HG03571 (cell line): Measurements from ENCODE around the gene EVI5L.

ENCODE experiments used
- ATAC-seq: cut with Tn5 transposase; IDR thresholded peaks from one replicate; pipeline ENCODE4 v1.9.1; 2021; ENCODE audit not compliant: unreplicated experiment

Gene EVI5L

DNA sequence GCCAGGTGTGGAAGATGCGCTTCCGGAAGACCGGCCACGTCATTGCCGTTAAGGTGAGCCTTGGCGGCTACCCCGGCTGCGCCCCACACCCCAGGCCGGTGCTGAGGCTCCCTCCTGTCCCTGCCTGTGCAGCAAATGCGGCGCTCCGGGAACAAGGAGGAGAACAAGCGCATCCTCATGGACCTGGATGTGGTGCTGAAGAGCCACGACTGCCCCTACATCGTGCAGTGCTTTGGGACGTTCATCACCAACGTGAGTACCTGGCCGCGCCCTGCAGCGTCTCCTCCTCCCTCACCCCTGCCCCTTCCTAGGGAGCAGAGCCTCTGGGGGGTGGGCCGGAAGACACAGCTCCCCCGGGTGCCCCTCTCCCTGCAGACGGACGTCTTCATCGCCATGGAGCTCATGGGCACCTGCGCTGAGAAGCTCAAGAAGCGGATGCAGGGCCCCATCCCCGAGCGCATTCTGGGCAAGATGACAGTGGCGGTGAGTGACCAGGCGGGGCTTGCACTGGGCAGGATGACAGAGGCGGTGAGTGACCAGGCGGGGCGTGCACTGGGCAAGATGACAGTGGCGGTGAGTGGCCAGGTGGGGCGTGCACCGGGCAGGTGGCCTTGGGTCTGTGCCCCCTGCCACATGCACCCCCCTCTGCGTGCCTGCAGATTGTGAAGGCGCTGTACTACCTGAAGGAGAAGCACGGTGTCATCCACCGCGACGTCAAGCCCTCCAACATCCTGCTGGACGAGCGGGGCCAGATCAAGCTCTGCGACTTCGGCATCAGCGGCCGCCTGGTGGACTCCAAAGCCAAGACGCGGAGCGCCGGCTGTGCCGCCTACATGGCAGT is 80.5 kb downstream of the EVI5L start:
- no peak for ATAC-seq

DNA sequence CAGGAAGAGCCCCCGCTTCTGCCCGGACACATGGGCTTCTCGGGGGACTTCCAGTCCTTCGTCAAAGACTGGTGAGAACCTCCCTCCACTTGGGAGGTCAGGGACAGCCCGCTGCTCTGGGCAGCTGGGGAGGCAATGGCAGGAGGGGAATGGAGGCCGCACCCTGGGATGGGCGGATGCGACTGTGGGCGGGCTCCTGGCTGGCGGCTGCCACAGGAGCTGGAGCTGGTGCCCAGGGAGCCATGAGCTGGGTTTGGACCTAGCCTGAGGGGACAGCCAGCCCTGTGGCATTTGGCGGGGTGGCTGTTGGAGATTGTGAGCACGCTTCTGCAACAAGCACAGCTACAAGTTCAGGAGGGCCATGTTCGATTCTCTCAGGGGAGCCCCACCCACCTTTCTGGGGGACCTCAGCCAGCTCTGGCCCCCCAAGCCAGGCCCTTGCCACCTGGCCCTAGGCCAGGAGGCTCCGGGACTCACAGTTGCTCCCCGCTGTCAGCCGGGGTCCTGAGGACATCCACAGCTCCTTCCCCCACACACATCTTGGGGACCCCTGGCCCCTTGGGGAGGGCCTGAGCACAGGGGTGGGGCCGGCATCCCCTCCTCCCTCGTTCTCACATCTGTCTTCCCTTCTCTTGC is 81.6 kb downstream of the EVI5L start:
- ATAC-seq = no peak

DNA sequence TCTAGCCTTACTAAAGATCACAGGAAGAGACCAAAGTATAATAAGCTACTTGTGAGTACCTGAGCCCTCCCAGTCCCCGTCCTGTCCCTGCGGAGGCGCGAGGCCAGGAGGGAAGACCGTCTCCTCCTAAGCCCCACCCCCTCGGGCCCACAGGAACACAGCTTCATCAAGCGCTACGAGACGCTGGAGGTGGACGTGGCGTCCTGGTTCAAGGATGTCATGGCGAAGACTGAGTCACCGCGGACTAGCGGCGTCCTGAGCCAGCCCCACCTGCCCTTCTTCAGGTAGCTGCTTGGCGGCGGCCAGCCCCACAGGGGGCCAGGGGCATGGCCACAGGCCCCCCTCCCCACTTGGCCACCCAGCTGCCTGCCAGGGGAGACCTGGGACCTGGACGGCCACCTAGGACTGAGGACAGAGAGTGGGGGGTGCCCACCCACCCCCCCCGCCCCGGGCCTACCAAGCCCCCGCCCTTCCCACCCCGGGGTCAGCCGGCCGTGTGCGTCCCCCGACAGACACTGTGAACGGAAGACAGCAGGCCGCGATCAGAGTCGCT is 82.2 kb downstream of the EVI5L start:
- no peak for ATAC-seq

DNA sequence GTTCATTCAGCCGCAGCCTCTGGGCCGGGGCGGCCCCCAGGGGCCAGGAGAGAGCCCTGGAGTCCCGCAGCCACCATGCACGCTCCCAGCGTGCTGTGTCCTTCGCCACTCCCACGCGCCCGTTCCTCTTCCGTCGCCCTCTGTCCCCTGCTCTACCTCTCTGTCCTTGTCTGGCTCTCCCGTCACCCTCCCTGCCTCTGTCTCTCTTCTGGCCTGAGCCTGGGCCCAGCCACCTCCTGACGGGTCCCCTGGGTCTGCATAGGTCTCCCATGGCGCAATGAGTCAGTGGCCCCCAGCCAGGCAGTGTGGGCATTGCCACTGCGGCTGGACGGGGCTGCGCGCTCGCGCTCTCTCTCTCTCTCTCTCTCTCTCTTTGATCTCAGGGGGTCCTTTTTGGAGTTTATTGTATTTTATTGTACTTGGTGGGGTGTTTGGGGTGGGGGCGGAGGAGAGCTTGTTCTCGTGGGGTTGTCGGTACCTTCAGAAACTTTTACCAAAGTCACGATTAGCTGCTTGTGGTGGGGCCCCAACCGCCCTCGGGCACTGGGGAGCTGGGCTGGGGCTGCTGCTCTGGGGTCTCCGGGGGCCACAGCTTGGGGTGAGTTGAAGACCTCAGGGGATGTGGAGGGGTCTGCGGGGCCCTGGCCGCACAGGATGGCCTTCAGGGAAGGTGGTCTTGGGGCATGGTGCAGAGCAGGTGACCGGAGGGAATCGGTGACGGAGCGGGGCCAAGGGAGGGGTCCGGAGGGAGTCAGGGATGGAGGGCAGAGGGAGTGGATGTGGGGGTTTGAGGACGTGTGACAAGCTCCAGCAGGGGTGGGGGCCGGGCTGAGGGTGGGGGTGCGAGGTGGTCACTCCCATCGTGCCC is 82.9 kb downstream of the EVI5L start:
- no peak for ATAC-seq

- ATAC-seq = no peak
Observed at GRCh38 chr19:7913652-7914051, 83.6 kb downstream of the EVI5L start.

DNA sequence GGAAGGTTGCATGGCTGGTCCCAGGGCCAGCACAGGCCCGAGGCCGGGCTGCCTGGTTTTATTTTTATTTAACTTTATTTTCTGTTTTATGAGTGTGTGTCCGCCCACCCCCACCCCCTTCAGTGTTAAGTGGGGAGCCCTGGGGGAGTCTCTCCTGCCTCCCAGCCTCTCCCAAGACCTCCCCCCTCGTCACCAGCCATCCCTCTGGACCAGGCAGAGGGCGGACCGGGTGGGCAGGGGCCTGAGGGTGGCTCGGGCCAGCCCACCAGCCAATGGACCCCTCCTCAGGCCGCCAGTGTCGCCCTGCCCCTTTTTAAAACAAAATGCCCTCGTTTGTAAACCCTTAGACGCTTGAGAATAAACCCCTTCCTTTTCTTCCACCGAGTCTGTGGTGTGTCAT is 84.1 kb downstream of the EVI5L start:
- ATAC-seq = no peak
